ENCODE measurements around the gene GPR42. TPM values are rescaled to one million over a fixed set of nuclear protein-coding genes. Genes with fewer than 3 reads are reported as not detected.

GPR42 gene
- total and polyA plus RNA-seq, 2 of the 4 experiments (the other 2 are of a cell fraction) = not detected

DNA sequence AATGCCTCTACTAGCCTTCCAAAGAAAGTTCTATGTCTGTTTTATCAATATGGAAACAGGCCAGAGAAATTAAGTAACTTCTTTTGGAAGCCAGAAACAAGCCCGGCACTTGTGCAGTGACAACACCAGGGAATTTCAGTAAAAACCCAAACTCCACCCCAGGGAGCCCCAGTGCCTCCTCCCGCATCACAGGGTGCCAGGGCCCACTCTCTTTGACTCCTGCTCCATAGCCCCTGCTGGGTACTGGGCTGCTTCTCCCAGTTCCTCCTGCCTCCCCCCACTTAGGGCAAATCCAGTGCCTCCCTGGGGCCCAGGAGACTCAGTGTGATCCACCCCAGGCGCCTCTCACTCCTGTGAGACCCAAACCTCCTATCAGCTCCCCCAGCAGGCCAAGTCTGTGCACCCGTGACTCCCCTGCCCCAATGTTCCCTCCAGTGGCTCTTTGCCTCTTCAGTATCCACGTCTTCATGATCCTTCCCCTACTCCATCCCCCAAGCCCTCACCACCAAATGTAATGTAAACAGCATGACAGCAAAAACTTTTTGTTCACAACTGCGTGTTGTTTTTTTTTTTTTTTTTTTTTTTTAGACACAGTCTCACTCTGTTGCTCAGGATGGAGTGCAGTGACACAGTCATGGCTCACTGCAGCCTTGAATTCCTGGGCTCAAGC is 14.9 kb upstream of the GPR42 start:
- Histone ChIP-seq H3K56ac (ENCODE audit: extremely low read depth, insufficient read depth, low read length) (no peak overlapping the region), H4K5ac (ENCODE audit: low read depth, low read length) (no peak overlapping the region), H4K91ac (ENCODE audit: insufficient read depth, low read depth, low read length) (no peak overlapping the region), H3K27me3 (ENCODE audit: control insufficient read depth, insufficient read depth, low read length) (peaks cover 5% of the 10 kb centered on the region), H3K4me2 (ENCODE audit: low read depth, low read length) (no peak overlapping the region), H3K79me1 (ENCODE audit: low read depth in 1 of 2, low read length in 2 of 2) (no peaks in the 10 kb centered on the region), H2AK5ac (ENCODE audit: low read depth, low read length) (no peak overlapping the region), H3K4me3 (ENCODE audit: insufficient read depth, low read depth, low read length) (no peak overlapping the region), H2BK20ac (ENCODE audit: low read depth, low read length) (no peak overlapping the region), H3K18ac (ENCODE audit: low read depth, low read length) (no peak overlapping the region), H3K27ac (ENCODE audit: insufficient read depth, low read length) (no peak overlapping the region), H4K8ac (ENCODE audit: low read depth in 2 of 2, low read length in 2 of 2) (no peak overlapping the region), H3K36me3 (ENCODE audit: control insufficient read depth, insufficient read depth, low read length) (no peaks in the 10 kb centered on the region), H3K9ac (ENCODE audit: low read depth, low read length) (no peak overlapping the region), H3K4ac (ENCODE audit: low read depth, low read length) (no peak overlapping the region), H3K23ac (ENCODE audit: low read depth, low read length) (no peak overlapping the region), H2BK15ac (ENCODE audit: low read depth, low read length) (no peak overlapping the region), H3K4me1 (ENCODE audit: control insufficient read depth, insufficient read depth, low read length) (no peaks in the 10 kb centered on the region), H3K9me1 (ENCODE audit: insufficient read depth, low read length) (no peaks in the 10 kb centered on the region), H2BK5ac (ENCODE audit: low read depth, low read length, poor library complexity, severe bottlenecking) (no peak overlapping the region), H3K14ac (replicated peaks; ENCODE audit: low read depth, low read length) (no peak overlapping the region), H2AK9ac (replicated peaks; ENCODE audit: low read depth, low read length, poor library complexity) (no peak overlapping the region), H2BK120ac (ENCODE audit: low read depth, low read length) (no peak overlapping the region), H3K9me3 (ENCODE audit: control insufficient read depth, insufficient read depth, low read length) (no peaks in the 10 kb centered on the region), H2AFZ (replicated peaks; ENCODE audit: low read length, poor library complexity) (no peak overlapping the region), H4K20me1 (ENCODE audit: insufficient read depth, low read length) (no peaks in the 10 kb centered on the region)
- in situ Hi-C loops (cut with MboI; ENCODE audit: low sequenced_read_pairs) = no loop called here
- no peak for DNase-seq
- no peak for ATAC-seq (ENCODE audit: low read depth)
- BruUV-seq (replicated peaks) = no TSS peak
- intact Hi-C loops (cut with micrococcal nuclease) = loop anchor here (10.0 kb wide), 1 partner anchor 109 kb away; no protein-coding TSS in a partner anchor
- no peak for TF ChIP-seq FOS (IDR thresholded peaks at IDR 0.05; ENCODE audit: low read depth, low read length)
- TF ChIP-seq, protein P1, sequence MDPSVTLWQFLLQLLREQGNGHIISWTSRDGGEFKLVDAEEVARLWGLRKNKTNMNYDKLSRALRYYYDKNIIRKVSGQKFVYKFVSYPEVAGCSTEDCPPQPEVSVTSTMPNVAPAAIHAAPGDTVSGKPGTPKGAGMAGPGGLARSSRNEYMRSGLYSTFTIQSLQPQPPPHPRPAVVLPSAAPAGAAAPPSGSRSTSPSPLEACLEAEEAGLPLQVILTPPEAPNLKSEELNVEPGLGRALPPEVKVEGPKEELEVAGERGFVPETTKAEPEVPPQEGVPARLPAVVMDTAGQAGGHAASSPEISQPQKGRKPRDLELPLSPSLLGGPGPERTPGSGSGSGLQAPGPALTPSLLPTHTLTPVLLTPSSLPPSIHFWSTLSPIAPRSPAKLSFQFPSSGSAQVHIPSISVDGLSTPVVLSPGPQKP (IDR thresholded peaks at IDR 0.05; ENCODE audit: borderline replicate concordance, low read depth, low read length) = no peak
- TF ChIP-seq SMC3 (IDR thresholded peaks at IDR 0.05; ENCODE audit: low read depth, low read length) = no peak
- ChIA-PET POLR2A (ENCODE audit: unreplicated experiment) (no interaction called here), CTCF (interaction anchor here (0.9 kb wide), 1 partner anchor 139 kb away, joined by 3 read pairs; no protein-coding TSS in a partner anchor)
- dilution Hi-C loops (cut with HindIII; ENCODE audit: low sequenced_read_pairs, unreplicated experiment) = no loop called here
- 0% methylated on average over 1 of the region's 6 CpGs; no CpG with 5 or more reads in 1 of the 2 experiments for WGBS, 2 experiments (ENCODE audit: extremely low coverage in 2 of 2, insufficient read length in 1 of 2)
